ENCODE measurements around the gene ZNF620.
"Not testable (repeated sequence)": the region's sequence is repeated elsewhere in the genome, so short reads cannot be mapped to it uniquely, and the experiment has no call there.

The ZNF620 gene

GRCh38 chr3:40505599-40506462 lies at the start of gene ZNF620:
TSS of gene ZNF620 (plus strand) at chr3:40506039. CDS start at chr3:40506353, 314 bp downstream.
- peak within 1 kb of the TSS; percentile 79 for H3K27ac Mint-ChIP-seq
- CTCF ChIA-PET = interaction anchor here (0.8 to 2.7 kb wide), 7 partner anchors 11 to 75 kb away, joined by 3 to 7 read pairs (median 4); no protein-coding TSS in a partner anchor
- DNase-seq = peak; percentile 59
- H3K27me3 Mint-ChIP-seq = peaks cover 13% of the 10 kb centered on the region
- H3K4me1 Mint-ChIP-seq = peaks cover 25% of the 10 kb centered on the region
- H3K4me3 Mint-ChIP-seq = peak within 1 kb of the TSS; percentile 95
- no peaks in the 10 kb centered on the region for H3K9me3 Mint-ChIP-seq
- H3K36me3 Mint-ChIP-seq = peaks cover 17% of the 10 kb centered on the region

DNA sequence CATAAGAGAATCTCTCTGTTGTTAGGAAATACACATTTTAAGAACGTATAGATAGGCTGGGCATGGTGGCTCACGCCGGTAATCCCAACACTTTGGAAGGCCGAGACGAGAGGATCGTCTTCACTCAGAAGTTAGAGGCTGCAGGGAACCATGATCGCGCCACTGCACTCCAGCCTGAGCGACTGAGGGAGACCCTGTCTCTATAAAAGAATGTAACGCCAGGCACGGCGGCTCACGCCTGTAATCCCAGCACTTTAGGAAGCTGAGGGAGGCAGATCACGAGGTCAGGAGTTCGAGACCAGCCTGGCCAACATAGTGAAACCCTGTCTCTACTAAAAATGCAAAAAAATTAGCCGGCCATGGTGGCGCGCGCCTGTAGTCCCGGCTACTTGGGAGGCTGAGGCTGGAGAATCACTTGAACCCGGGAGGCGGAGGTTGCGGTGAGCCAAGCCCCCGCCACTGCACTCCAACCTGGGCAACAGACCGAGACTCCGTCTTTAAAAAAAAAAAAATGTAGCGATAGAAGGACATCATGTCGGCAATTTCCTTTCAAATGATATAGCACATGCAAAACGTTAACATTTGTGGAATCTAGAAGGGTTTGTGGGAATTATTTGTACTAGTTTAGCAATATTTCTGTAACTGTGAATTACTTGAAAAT lies 49.4 kb upstream of the ZNF620 start:
- Mint-ChIP-seq H3K27ac (peak overlapping the region; percentile 90), H3K4me3 (peak overlapping the region; percentile 81), H3K4me1 (peaks cover 75% of the 10 kb centered on the region), H3K36me3 (peaks cover 27% of the 10 kb centered on the region), H3K9me3 (no peaks in the 10 kb centered on the region), H3K27me3 (peaks cover 4% of the 10 kb centered on the region)
- CTCF ChIA-PET = no interaction called here
- DNase-seq = no peak

DNA sequence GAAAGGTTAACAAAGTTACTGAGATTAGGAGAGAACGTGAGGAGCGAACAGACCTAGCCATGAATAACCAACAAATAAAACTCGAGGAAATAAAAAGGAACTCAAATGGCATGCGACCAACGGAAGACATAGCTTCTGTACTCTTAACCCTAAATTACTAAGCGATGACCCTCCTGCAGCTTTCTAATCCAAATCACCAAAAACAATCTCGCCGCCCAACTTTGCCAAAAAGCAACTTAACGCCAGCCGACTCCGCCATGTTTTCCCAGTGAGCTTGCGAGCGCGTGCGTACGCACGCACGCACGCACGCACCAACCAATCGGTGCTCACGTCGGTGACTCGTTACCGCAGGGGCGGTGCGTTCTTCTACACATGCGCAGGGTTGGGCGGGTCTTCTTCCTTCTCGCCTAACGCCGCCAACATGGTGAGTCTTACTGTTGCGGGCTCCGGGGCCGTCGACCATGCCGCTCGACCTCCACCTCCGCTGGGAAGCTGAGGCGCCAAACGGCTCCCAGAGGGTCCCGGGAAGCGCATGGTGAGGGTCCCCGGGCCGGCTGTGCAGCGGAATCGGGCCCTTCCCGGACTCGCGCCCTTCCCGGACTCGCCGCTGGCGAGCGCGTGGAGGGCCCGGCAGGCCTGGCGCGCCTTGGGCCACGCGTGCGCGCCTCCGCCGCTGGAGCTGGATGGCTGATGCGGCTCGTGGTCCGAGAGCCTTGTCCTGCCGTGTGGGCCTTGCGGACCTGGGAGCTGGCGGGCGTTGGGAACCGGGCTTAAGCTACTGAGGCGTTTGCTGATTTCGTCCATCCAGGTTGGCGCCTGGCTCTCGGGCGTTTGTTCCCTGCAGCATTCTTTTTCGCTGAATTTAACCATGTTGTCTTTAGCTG lies 48.7 kb upstream of the ZNF620 start, which contains the start of gene RPL14:
Gene RPL14, plus strand, starts transcription at position 400 of the 884 bp plus-strand sequence. Its CDS starts 133 bp downstream, at position 533.
- Mint-ChIP-seq H3K27ac (peak within 1 kb of the TSS; percentile 94), H3K36me3 (peaks cover 33% of the 10 kb centered on the region), H3K4me3 (peak within 1 kb of the TSS; percentile 81), H3K27me3 (peaks cover 4% of the 10 kb centered on the region), H3K9me3 (no peaks in the 10 kb centered on the region), H3K4me1 (peaks cover 74% of the 10 kb centered on the region)
- DNase-seq = peak; percentile 97
- CTCF ChIA-PET = no interaction called here

DNA sequence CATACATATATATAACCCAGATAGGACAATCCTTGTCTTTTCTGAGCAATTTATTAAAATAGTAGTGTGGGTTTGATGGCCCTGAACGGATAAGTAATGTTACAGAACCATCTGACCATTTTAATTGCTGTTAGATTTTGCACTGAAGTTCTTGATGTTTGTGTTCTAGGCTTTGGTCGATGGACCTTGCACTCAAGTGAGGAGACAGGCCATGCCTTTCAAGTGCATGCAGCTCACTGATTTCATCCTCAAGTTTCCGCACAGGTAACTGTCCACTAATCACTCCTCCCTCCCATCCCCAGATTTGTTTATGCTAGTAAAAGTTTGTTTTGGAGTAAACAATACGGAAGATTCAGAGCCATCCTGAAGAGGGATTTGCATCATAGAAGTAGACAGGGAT lies 47.4 kb upstream of the ZNF620 start:
- CTCF ChIA-PET = interaction anchor here (1.0 kb wide), 1 partner anchor 149 kb away, joined by 4 read pairs; the partner anchor contains the start of gene EIF1B
- H3K4me1 Mint-ChIP-seq = peaks cover 71% of the 10 kb centered on the region

GRCh38 chr3:40460481-40460880 lies 45.4 kb upstream of the ZNF620 start:
- H3K27me3 Mint-ChIP-seq, H3K9me3 Mint-ChIP-seq, H3K4me3 Mint-ChIP-seq, DNase-seq, CTCF ChIA-PET: not testable (repeated sequence)
- peak overlapping the region; percentile 53 for H3K27ac Mint-ChIP-seq
- H3K4me1 Mint-ChIP-seq = peaks cover 77% of the 10 kb centered on the region
- peaks cover 64% of the 10 kb centered on the region for H3K36me3 Mint-ChIP-seq

More for the DNA sequence above, 47.4 kb upstream of the ZNF620 start:
- H3K9me3 Mint-ChIP-seq = no peaks in the 10 kb centered on the region
- peaks cover 44% of the 10 kb centered on the region for H3K36me3 Mint-ChIP-seq
- H3K27me3 Mint-ChIP-seq = no peaks in the 10 kb centered on the region
- peak overlapping the region; percentile 81 for H3K4me3 Mint-ChIP-seq
- peak overlapping the region; percentile 94 for H3K27ac Mint-ChIP-seq
- DNase-seq = no peak

- DNase-seq = no peak
- Mint-ChIP-seq H3K27ac (peak overlapping the region; percentile 24), H3K36me3 (peaks cover 70% of the 10 kb centered on the region), H3K4me3 (no peak overlapping the region), H3K9me3 (no peaks in the 10 kb centered on the region), H3K4me1 (peaks cover 70% of the 10 kb centered on the region), H3K27me3 (no peaks in the 10 kb centered on the region)
- CTCF ChIA-PET = no interaction called here
Observed at GRCh38 chr3:40461161-40461560, 44.7 kb upstream of the ZNF620 start.

DNA sequence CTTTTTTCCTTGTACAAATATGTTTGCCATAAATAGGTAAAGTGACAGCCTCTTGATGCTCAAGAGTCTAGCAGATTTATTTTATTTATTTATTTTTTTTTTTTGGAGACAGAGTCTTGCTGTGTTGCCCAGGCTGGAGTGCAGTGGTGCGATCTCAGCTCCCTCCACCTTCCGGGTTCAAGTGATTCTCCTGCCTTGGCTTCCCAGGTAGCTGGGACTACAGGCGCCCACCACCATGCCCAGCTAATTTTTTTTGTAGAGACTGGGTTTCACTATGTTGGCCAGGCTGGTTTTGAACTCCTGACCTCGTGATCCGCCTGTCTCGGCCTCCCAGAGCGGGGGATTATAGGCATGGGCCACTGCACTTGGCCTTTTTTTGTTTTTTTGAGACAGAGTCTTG lies 43.0 kb upstream of the ZNF620 start:
- not testable (repeated sequence) for DNase-seq, H3K4me3 Mint-ChIP-seq, H3K27me3 Mint-ChIP-seq, H3K9me3 Mint-ChIP-seq, H3K27ac Mint-ChIP-seq
- peaks cover 60% of the 10 kb centered on the region for H3K4me1 Mint-ChIP-seq
- peaks cover 79% of the 10 kb centered on the region for H3K36me3 Mint-ChIP-seq
- CTCF ChIA-PET = interaction anchor here (0.7 kb wide), 1 partner anchor 1955 kb away, joined by 3 read pairs; no protein-coding TSS in a partner anchor

GRCh38 chr3:40463579-40463978 lies 42.3 kb upstream of the ZNF620 start:
- no peak for DNase-seq
- H3K27me3 Mint-ChIP-seq = no peaks in the 10 kb centered on the region
- no peak overlapping the region for H3K4me3 Mint-ChIP-seq
- CTCF ChIA-PET = no interaction called here
- peaks cover 53% of the 10 kb centered on the region for H3K4me1 Mint-ChIP-seq
- H3K9me3 Mint-ChIP-seq = no peaks in the 10 kb centered on the region
- peak overlapping the region; percentile 52 for H3K27ac Mint-ChIP-seq
- H3K36me3 Mint-ChIP-seq = peaks cover 76% of the 10 kb centered on the region

DNA sequence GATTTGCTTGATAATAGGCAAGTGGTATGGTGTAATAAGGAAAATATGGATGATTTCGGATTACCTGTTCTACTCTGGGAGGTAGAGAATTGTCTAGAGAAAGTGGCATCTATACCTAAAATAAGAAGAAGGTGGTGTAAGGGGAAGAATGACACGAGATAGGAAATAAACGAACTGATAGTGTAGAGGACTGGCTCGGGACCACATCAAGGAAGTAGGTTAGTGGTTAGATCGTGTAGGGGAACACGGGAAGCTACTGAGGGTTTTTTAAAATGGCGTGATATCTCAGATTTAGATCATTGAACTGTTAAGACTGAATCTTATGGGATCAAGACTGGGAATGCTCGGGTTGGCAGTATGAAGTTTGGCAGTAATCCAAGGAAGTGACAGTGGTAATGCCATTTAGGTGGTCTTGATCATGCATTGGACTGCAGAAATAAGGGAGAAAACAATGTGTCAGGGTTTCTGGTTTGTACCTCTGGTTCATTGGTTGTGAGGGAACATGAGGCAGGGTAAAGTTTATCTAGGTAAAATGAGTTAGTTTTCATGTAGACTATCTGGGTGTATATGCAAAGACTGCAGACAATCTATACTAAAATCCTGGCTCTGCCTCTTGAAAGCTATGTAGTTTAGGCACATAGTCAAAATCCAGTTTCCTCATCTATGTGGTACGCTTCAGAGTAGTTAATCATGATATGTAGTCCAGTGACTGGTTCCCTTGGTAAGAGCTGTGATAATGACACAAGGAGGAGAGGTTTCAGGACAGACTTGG lies 41.3 kb upstream of the ZNF620 start:
- H3K36me3 Mint-ChIP-seq = peaks cover 69% of the 10 kb centered on the region
- H3K4me1 Mint-ChIP-seq = peaks cover 44% of the 10 kb centered on the region
- peak; percentile 58 for DNase-seq
- CTCF ChIA-PET = interaction anchor here (0.9 kb wide), 1 partner anchor 11 kb away, joined by 3 read pairs; no protein-coding TSS in a partner anchor
- peak overlapping the region; percentile 76 for H3K27ac Mint-ChIP-seq
- H3K27me3 Mint-ChIP-seq = no peaks in the 10 kb centered on the region
- no peaks in the 10 kb centered on the region for H3K9me3 Mint-ChIP-seq
- peak overlapping the region; percentile 2 for H3K4me3 Mint-ChIP-seq

- CTCF ChIA-PET = interaction anchor here (0.9 kb wide), 1 partner anchor 11 kb away, joined by 3 read pairs; no protein-coding TSS in a partner anchor
- peaks cover 69% of the 10 kb centered on the region for H3K36me3 Mint-ChIP-seq
- no peaks in the 10 kb centered on the region for H3K27me3 Mint-ChIP-seq
- H3K9me3 Mint-ChIP-seq = no peaks in the 10 kb centered on the region
- DNase-seq = no peak
- no peak overlapping the region for H3K4me3 Mint-ChIP-seq
- peak overlapping the region; percentile 43 for H3K27ac Mint-ChIP-seq
- peaks cover 44% of the 10 kb centered on the region for H3K4me1 Mint-ChIP-seq
Observed at GRCh38 chr3:40465111-40465407, 40.8 kb upstream of the ZNF620 start.

GRCh38 chr3:40465456-40465855 lies 40.4 kb upstream of the ZNF620 start:
- Mint-ChIP-seq H3K36me3 (peaks cover 65% of the 10 kb centered on the region), H3K27me3 (no peaks in the 10 kb centered on the region), H3K4me1 (peaks cover 41% of the 10 kb centered on the region), H3K9me3 (no peaks in the 10 kb centered on the region), H3K4me3 (no peak overlapping the region), H3K27ac (no peak overlapping the region)
- CTCF ChIA-PET = interaction anchor here (0.9 kb wide), 1 partner anchor 12 kb away, joined by 3 read pairs; no protein-coding TSS in a partner anchor
- no peak for DNase-seq

GRCh38 chr3:40468018-40468417 lies 37.8 kb upstream of the ZNF620 start:
- Mint-ChIP-seq H3K27me3 (no peaks in the 10 kb centered on the region), H3K4me1 (peaks cover 24% of the 10 kb centered on the region), H3K4me3 (no peak overlapping the region), H3K36me3 (peaks cover 47% of the 10 kb centered on the region), H3K27ac (no peak overlapping the region), H3K9me3 (no peaks in the 10 kb centered on the region)
- CTCF ChIA-PET = no interaction called here
- DNase-seq = no peak

DNA sequence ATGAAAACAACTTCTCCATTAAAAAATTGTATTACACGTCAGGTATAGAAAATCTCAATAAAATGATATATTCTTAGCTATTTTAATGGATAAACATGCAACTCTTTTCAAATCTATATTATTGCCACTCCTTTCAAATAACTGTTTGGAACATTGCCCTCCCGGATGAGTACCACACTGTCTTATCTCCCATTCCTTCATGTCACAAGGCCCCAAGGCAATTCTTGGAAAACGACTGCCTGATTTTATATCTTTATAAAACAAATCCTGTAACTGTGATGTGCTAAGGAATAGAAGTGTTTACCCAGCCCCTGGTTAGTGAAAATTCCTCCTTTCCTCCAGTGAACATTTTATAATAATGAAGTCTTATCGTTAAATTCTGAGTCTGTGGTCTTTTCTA lies 35.1 kb upstream of the ZNF620 start:
- Mint-ChIP-seq H3K9me3 (no peaks in the 10 kb centered on the region), H3K27ac (no peak overlapping the region), H3K4me1 (no peaks in the 10 kb centered on the region), H3K36me3 (peaks cover 21% of the 10 kb centered on the region), H3K4me3 (no peak overlapping the region), H3K27me3 (peaks cover 8% of the 10 kb centered on the region)
- no peak for DNase-seq
- CTCF ChIA-PET = no interaction called here
